ENCODE data around the gene HDAC8.

DNA sequence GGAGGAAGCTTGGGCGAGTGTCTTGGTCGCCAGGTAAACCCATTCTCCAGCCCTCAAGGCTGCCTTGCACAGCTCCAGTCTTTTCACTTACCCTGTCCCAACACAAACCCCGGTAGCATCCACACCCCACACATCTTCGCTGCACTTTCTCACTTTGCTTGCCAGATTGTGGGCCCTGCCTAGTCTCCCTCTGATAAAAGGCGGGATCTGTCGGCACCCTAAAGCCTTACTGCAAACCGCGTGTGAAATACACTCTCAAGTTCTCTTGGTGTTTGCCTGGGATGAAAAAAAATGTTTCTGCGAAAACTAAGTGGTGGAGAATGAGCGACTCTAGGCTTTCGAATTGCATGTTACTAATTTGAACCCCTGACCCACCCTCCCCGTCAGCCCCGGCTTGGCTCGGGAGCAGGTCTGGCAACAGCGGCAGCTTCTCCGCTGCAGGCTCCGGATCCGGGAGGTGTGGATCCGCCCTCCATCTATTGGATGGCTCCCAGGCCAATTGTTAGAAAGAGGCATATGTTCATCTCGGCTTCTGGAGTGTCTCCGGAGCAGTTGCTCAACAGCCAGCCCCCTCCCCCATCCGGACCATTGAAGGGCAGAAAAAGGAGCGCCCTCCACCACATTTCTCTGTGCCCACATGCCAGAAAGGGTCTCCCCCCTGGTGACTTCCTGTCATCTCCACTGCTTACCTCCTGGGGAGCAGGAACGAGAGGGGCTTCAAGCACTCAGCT lies 263.9 kb downstream of the HDAC8 start:
- TF ChIP-seq EZH2 (IDR thresholded peaks at IDR 0.05; ENCODE audit: borderline replicate concordance, low read length) = peak; percentile 83
- TF ChIP-seq, protein P1, sequence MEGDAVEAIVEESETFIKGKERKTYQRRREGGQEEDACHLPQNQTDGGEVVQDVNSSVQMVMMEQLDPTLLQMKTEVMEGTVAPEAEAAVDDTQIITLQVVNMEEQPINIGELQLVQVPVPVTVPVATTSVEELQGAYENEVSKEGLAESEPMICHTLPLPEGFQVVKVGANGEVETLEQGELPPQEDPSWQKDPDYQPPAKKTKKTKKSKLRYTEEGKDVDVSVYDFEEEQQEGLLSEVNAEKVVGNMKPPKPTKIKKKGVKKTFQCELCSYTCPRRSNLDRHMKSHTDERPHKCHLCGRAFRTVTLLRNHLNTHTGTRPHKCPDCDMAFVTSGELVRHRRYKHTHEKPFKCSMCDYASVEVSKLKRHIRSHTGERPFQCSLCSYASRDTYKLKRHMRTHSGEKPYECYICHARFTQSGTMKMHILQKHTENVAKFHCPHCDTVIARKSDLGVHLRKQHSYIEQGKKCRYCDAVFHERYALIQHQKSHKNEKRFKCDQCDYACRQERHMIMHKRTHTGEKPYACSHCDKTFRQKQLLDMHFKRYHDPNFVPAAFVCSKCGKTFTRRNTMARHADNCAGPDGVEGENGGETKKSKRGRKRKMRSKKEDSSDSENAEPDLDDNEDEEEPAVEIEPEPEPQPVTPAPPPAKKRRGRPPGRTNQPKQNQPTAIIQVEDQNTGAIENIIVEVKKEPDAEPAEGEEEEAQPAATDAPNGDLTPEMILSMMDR (conservative IDR thresholded peaks at IDR 0.05 in 1 of 2, IDR thresholded peaks at IDR 0.05 in 1 of 2; ENCODE audit: extremely low read depth in 1 of 2, insufficient read depth in 1 of 2, low read depth in 1 of 2, low read length in 2 of 2) = no peak

Data from mammary epithelial cell (primary cell).